ENCODE data around the gene MKKS.

DNA sequence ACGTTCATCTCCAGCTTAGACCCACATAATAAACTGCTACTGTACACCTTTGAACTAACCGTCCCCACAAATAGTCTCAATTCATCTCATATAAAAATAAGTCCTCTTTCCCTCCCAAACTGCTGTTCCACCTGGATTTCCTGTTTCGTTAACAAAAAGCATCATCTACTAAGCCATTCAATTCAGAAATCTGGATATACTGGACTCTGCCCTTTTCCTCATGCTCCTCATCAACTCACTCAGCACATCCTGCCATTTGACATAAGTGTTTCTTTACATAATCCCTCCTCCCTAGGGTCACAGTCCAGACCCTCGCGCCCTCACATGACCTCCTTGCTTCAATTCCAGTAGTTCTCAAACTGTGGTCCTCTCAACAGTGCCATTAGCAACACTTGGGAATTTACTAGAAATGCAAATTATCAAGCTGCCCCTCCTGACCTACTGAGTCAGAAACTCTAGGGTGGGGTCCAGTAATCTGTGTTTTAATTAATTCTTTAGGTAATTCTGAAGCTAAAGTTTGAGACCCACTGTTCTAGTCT is 4.5 kb downstream of the MKKS start:
- TF ChIP-seq, protein P1, sequence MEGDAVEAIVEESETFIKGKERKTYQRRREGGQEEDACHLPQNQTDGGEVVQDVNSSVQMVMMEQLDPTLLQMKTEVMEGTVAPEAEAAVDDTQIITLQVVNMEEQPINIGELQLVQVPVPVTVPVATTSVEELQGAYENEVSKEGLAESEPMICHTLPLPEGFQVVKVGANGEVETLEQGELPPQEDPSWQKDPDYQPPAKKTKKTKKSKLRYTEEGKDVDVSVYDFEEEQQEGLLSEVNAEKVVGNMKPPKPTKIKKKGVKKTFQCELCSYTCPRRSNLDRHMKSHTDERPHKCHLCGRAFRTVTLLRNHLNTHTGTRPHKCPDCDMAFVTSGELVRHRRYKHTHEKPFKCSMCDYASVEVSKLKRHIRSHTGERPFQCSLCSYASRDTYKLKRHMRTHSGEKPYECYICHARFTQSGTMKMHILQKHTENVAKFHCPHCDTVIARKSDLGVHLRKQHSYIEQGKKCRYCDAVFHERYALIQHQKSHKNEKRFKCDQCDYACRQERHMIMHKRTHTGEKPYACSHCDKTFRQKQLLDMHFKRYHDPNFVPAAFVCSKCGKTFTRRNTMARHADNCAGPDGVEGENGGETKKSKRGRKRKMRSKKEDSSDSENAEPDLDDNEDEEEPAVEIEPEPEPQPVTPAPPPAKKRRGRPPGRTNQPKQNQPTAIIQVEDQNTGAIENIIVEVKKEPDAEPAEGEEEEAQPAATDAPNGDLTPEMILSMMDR (IDR thresholded peaks at IDR 0.05) = no peak
- TF ChIP-seq ELF1 (IDR thresholded peaks at IDR 0.05) (no peak), SIN3A (IDR thresholded peaks at IDR 0.05; ENCODE audit: borderline replicate concordance, low read depth, low read length) (no peak), EZH2phosphoT487 (IDR thresholded peaks at IDR 0.05; ENCODE audit: borderline replicate concordance, low read depth) (no peak)
